Raji (cell line): ENCODE data around the gene TMCC2.

Experiments
- POLR2A ChIP-seq: IDR thresholded peaks from 2 replicates; pipeline ENCODE4 v1.6.1; 2011; ENCODE audit warnings: low read depth, low read length, control low read depth; ENCODE audit not compliant: insufficient read depth

Gene TMCC2

DNA sequence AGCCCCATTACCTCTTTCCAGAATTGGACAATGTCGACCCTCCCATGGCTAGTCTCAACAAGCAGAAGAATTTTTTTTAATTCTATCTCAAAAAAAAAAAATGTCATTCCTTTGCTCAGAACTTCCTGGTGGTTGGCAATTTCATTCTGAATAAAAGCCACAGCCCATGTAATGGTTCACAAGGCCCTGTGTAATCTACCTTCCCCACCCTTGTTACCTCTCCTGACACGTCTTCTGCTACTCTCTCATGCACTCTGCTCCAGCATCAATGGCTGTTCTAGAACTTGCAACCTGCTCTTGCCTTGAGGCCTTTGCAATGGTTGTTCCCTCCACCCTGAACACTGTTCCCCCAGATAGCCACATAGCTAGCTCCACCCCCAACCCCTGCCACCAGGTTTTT, 68.4 kb downstream of the TMCC2 start:
- TF ChIP-seq POLR2A, result no peak

GRCh38 chr1:205298191-205298994, 70.6 kb downstream of the TMCC2 start:
- no peak for TF ChIP-seq POLR2A

DNA sequence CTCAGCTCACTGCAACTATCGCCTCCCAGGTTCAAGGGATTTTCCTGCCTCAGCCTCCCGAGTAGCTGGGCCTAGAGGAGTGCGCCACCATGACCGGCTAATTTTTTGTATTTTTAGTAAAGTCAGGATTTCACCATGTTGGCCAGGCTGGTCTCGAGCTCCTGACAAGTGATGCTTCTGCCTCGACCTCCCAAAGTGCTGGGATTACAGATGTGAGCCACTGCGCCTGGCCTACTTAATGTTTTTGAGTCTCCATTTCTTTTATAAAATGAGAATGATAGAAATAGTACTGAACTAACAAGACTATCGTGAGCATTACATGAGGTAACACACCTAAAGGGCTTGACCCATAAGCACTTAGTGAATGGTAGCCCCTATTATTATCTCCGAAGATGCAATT, 72.4 kb downstream of the TMCC2 start:
- TF ChIP-seq POLR2A, result no peak

GRCh38 chr1:205301205-205301821, 73.6 kb downstream of the TMCC2 start:
- TF ChIP-seq POLR2A, result no peak

DNA sequence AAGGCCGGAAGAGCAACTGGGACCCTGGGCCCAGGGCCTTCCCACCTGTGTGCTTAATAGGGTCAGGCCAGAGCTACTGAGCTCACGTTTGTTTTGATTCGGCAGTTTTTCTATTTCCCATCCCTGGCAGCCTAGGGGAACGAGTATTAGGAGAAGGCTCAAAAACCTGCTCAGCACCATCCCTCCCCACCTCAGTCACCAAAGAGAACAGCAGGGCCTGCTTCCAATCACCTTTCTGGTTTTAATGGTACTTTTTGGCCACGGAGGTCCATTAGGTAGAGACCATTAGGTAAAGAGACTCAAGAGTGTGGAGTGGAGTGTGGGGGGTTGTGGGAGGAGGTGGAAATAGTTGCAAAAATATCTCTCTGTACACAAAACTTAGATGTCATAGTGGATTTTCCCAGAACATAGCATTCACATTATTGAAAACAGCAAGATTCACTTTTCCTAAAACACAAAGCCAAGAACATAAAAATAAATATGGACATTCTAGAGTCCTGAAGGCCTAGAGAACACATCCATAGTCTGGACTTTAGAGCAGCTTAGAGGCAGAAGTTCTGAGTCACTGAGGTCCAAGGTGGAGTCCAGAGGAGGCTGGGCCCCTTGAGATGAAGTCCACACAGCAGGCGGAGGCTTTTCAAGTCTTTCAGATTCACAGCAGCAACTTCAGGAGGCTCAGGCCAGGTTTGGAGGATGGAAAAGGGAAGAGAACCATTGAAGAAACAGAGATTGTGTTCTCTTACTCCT, 74.3 kb downstream of the TMCC2 start:
- no peak for TF ChIP-seq POLR2A

- no peak for TF ChIP-seq POLR2A
Measured at GRCh38 chr1:205303247-205303888, 75.6 kb downstream of the TMCC2 start.

DNA sequence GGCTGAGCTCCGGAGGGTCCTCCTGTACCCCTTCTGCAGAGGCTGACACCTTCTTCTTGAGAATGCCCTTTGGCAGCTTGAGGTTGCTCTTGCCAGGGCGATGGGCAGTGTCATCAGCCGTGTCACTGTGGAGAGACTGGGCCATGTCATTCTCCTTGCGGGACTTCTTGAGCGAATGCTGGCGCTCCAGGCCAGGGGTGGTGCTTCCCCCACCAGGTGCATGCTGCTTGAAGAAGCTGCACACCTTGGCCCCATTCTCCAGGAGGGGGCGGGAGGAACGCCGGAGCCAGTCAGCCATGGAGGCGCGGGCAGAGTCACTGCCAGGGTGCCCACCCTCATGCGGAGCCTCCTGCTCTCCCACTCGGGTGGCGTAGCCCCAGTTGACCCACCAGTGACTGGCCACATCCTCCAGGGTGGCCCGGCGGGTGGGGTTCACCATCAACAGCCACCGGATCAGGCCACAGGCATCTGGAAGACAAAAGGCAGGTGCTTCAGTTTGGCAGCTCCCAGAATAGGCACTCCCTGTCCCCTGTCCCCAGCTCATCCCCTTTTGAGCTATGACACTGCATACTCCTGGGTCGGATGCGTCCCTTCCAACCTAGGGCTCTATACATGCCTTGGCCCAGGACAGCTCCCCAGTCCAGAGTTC, 76.4 kb downstream of the TMCC2 start:
- no peak for TF ChIP-seq POLR2A

GRCh38 chr1:205304695-205305070, 76.9 kb downstream of the TMCC2 start:
- TF ChIP-seq POLR2A, result no peak

GRCh38 chr1:205306929-205307566, 79.3 kb downstream of the TMCC2 start:
- no peak for TF ChIP-seq POLR2A

- TF ChIP-seq POLR2A, result no peak
Measured at GRCh38 chr1:205309741-205310140, 82.0 kb downstream of the TMCC2 start.

DNA sequence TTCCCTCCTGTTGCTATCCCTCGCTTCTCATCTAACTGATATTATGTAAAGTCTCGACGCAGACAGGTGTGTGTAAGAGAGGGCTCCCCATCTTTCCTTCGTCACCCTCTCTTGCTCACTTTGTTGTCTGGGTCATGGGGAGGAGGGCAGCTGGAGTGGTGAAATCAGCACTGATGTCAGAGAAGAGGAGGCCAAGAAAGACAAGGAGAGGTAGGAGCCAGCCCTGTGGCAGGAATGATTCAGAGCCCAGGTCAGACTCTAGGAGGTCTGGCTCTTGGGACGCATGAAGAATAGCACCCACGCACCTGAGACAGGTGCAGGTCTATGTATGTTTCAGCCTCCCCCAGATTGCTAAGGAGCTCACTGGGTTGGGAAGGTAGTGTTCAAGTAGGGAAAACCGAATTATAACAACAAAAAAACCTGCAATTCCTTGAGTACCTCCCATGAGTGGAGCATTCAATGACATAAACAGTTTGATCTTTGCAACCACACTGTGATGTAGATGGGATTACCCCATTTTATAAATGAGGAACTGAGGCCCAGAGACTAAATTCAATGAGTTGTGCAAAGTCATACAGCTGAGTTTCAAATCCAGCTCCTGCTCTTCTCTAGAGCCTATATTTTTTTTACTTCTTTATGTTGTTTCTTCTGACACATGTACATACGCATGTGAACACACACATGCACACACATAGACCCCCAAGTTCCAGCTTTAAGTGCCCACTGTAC, 83.4 kb downstream of the TMCC2 start:
- no peak for TF ChIP-seq POLR2A

DNA sequence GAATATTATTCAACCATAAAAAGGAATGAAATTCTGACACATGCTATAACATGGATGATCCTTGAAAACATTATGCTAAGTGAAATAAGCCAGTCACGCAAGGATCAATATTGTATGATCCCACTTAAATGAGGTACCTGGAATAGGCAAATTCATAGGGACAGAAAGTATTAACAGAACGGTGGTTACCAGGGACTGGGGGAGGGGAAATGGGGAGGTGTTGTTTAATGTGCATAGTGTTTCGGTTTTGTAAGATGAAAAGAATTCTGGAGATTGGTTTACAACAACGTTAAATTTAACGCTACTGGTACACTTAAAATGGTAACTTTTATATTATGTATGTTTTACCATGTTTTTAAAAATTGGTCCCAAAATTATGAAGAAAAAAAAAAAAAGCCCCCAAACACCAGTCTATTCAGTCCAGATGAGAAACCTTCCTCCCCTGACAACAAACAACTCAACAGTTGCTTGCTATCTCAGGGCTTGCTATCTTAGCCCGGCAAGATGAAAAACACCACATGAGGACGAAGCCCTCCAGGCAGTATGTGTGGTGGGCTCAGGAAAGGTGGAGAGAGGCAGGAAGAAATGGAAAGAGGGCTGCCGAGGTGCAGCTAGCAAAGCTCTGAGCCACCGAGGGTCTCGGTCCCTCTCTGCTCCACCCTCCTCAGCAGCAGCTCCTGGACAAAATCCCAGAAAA, 85.3 kb downstream of the TMCC2 start:
- no peak for TF ChIP-seq POLR2A

GRCh38 chr1:205313563-205314308, 86.0 kb downstream of the TMCC2 start:
- peak; percentile 43 for TF ChIP-seq POLR2A
